Psoas muscle (tissue), 8 donors: ENCODE results near the gene GPC6. TPM values are rescaled to one million over a fixed set of nuclear protein-coding genes. Genes with fewer than 3 reads are reported as not detected.

Experiments used
- ATAC-seq, 4 donors: fragments of 200-7000 bp; cut with Tn5 transposase; one replicate each; pipeline ENCODE4 v1.9.1; 2020; ENCODE audit warnings: moderate library complexity in 3 of 4, mild to moderate bottlenecking in 2 of 4
- DNase-seq, 2 donors: peaks; one replicate each; pipeline ENCODE4 v3.0.0-alpha.2; 2020
- H3K27ac ChIP-seq: fragments of 200-600 bp; one replicate; pipeline ENCODE4 v1.8.0; 2022
- H3K27me3 ChIP-seq, 3 donors: fragments of 200-600 bp in 1 of 3; one replicate each; pipeline versions ENCODE4 v1.6.1 to v1.8.0; 2013 to 2022; ENCODE audit warnings: low read length in 2 of 3, mild to moderate bottlenecking in 2 of 3, moderate library complexity in 1 of 3; ENCODE audit not compliant: insufficient read depth in 3 of 3
- H3K36me3 ChIP-seq, 2 donors: fragments of 200-600 bp in 1 of 2; one replicate each; pipeline versions ENCODE4 v1.6.1 to v1.8.0; 2013 to 2022; ENCODE audit warnings: low read depth in 1 of 2, mild to moderate bottlenecking in 1 of 2, moderate library complexity in 1 of 2; ENCODE audit not compliant: insufficient read depth in 1 of 2
- H3K4me1 ChIP-seq: fragments of 200-600 bp; one replicate; pipeline ENCODE4 v1.8.0; 2022
- H3K4me3 ChIP-seq: fragments of 200-600 bp; one replicate; pipeline ENCODE4 v1.8.0; 2022; ENCODE audit warnings: mild to moderate bottlenecking
- H3K9me3 ChIP-seq: fragments of 200-600 bp; one replicate; pipeline ENCODE4 v1.8.0; 2022
- WGBS, 3 donors: extraction: QIAGEN DNeasy Blood & Tissue Kit; methylation state at CpG; one replicate each; pipeline versions ENCODE4 v1.1.6 to v1.1.7; 2013; 5-methylcytosine and 5-hydroxymethylcytosine counted together
- intact Hi-C, 2 donors: fragments of 100-400 bp; cut with DNase I; formaldehyde crosslinking; loops; one replicate each; pipeline versions ENCODE4 v1.11.0 to v1.14.2; 2022
- polyA plus RNA-seq, 3 donors: library from polyadenylated mRNA; stranded (reverse); fragments of 200-250 nt; gene quantifications; one replicate each; pipeline ENCODE4 v1.2.3, GENCODE V29; 2013
- total RNA-seq, 4 donors: library from RNA; stranded (reverse); fragmentation: NEBNext Ultra II Directional in 2 of 4; extraction: Animal tissue kit (Norgen Biotek cat#: 25700) in 2 of 4; gene quantifications; one replicate each; pipeline versions ENCODE4 v1.2.1 to v1.2.4, GENCODE V29; 2021 to 2023
- TF ChIP-seq, protein P1 (sequence below): fragments of 200-600 bp; IDR thresholded peaks from one replicate; pipeline ENCODE4 v1.8.0; 2022; ENCODE audit warnings: antibody characterized with exemption
- donor health status: healthy with polysubstance abuse.
- donor health status: DM: no; HTN: no; CAD: no; lungs with moderate emphysema.
- donor health status: Bipolar disorder and iron deficiency.
- donor health status: healthy.
- donor health status: DM: yes; HTN: yes; CAD: no.
- donor health status: DM: no; HTN: no; CAD: no.
- donor health status: DM: no; HTN: no; CAD: no.
- donor health status: DM: yes; HTN: yes; CAD: no.

Gene GPC6
- total and polyA plus RNA-seq, 7 donors: 0.07 to 3.7 (median 0.57) TPM

DNA sequence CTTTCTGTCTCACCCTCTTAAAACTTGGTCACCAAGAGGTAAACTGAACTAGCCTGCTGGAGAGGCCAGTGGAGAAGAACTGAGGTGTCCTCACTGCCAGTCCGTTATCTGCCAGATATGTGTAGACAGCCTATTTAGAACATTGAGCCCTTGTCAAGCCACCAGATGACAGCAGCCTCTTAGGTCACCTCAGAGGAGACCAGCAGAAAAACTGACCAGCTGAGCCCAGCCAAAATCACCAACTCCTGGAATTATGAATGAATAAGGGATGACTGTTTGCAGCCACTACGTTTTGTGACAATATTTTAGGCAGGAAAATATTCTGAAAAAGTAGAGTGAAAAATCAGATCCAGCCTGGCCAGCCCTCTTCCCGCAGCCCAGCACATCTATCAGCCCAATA lies 739.0 kb downstream of the GPC6 start:
- 83 to 87% (median 86%) methylated on average over 3 of the region's 3 CpGs for whole genome bisulfite sequencing, 3 donors
- ATAC-seq (no peak), DNase-seq (no peak)
- TF ChIP-seq, protein P1, sequence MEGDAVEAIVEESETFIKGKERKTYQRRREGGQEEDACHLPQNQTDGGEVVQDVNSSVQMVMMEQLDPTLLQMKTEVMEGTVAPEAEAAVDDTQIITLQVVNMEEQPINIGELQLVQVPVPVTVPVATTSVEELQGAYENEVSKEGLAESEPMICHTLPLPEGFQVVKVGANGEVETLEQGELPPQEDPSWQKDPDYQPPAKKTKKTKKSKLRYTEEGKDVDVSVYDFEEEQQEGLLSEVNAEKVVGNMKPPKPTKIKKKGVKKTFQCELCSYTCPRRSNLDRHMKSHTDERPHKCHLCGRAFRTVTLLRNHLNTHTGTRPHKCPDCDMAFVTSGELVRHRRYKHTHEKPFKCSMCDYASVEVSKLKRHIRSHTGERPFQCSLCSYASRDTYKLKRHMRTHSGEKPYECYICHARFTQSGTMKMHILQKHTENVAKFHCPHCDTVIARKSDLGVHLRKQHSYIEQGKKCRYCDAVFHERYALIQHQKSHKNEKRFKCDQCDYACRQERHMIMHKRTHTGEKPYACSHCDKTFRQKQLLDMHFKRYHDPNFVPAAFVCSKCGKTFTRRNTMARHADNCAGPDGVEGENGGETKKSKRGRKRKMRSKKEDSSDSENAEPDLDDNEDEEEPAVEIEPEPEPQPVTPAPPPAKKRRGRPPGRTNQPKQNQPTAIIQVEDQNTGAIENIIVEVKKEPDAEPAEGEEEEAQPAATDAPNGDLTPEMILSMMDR: no peak
- no peaks in the 10 kb centered on the region for H3K36me3 ChIP-seq
- H3K4me1 ChIP-seq: no peaks in the 10 kb centered on the region
- intact Hi-C loops: no loop called here
- H3K9me3 ChIP-seq: no peaks in the 10 kb centered on the region
- H3K27ac ChIP-seq: no peak overlapping the region
- H3K27me3 ChIP-seq: no peaks in the 10 kb centered on the region
- no peak overlapping the region for H3K4me3 ChIP-seq

DNA sequence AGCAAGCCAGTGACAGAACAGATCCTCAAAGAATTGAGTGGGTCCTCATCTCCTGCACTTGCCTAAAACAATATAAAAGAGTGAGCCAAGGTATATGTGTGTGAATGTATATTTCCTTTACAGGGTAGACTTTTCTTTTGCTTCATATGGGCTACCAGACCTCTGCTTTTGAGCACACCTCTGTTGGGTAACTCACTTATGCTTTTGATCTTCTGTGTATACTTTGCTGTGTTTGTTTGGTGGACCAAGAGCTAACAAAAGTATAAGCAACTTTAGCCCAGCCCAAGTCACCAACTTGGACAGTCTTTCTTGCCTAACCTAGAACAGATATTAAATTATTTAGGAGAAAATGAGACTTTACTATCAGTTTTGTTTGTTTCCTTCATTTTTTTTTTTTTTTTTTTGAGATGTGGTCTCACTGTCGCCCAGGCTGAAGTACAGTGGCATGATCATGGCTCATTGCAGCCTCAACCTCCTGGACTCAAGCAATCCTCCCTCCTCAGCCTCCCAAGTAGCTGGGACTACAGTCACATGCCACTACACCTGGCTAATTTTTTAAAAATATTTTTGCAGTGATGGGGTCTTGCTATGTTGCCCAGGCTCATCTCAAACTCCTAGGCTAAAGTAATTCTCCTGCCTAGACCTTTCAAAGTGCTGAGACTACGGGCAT lies 739.8 kb downstream of the GPC6 start:
- H3K27me3 ChIP-seq: no peaks in the 10 kb centered on the region
- no peaks in the 10 kb centered on the region for H3K36me3 ChIP-seq
- no peak for DNase-seq
- H3K27ac ChIP-seq: no peak overlapping the region
- H3K4me1 ChIP-seq: no peaks in the 10 kb centered on the region
- no peaks in the 10 kb centered on the region for H3K9me3 ChIP-seq
- ATAC-seq: no peak
- intact Hi-C loops: no loop called here
- H3K4me3 ChIP-seq: no peak overlapping the region
- TF ChIP-seq, protein P1: no peak
- WGBS, 3 donors: 82 to 94% (median 91%) methylated on average over 2 of the region's 2 CpGs

DNA sequence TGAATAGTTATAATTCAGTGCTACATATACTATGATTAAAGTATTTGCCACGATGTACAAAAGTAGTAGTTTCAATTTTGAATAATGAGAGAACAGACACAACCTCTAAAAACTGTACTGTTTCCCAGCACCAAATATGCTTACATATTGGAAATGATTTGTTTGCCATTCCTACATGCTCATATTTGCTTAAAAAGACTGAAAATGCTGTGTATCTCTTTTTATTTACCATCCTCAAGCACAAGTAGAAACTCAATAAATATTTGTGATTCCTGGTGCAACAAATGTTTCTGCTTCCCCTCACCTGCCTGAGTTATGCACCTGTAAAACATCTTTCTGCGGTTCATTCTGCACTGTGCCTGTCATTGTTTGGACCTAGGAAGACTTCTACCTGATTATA lies 740.7 kb downstream of the GPC6 start:
- Histone ChIP-seq H3K27ac (no peak overlapping the region), H3K9me3 (no peaks in the 10 kb centered on the region), H3K4me1 (no peaks in the 10 kb centered on the region), H3K27me3 (no peaks in the 10 kb centered on the region), H3K36me3 (no peaks in the 10 kb centered on the region), H3K4me3 (no peak overlapping the region)
- ATAC-seq (no peak), DNase-seq (no peak)
- WGBS, 3 donors: 61 to 89% (median 83%) methylated on average over 2 of the region's 2 CpGs
- TF ChIP-seq, protein P1: no peak
- intact Hi-C loops: no loop called here

DNA sequence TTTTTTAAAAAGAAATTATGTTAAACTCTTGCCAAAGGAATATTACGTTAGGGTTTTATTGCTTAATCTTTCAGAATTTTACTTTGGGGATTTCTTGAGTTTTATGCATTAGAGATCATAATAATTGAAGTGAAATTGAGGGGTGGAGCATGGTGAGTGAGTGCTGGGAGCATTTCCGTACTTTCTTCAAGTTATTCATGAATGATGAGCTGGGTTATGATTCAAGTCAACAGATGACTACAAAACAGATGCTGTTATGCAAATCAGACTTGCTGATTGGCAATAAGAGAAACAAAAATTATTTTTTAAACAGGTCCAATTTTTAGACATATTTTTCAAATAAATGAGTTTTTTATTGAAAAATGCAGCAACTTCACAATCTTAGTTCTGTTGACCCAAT lies 748.6 kb downstream of the GPC6 start:
- Histone ChIP-seq H3K27ac (no peak overlapping the region), H3K4me1 (no peaks in the 10 kb centered on the region), H3K9me3 (no peaks in the 10 kb centered on the region), H3K4me3 (no peak overlapping the region), H3K27me3 (no peaks in the 10 kb centered on the region), H3K36me3 (no peaks in the 10 kb centered on the region)
- intact Hi-C loops: no loop called here
- DNase-seq: no peak
- TF ChIP-seq, protein P1: no peak
- WGBS, 3 donors: 83 to 91% (median 86%) methylated on average over 2 of the region's 2 CpGs
- no peak for ATAC-seq

DNA sequence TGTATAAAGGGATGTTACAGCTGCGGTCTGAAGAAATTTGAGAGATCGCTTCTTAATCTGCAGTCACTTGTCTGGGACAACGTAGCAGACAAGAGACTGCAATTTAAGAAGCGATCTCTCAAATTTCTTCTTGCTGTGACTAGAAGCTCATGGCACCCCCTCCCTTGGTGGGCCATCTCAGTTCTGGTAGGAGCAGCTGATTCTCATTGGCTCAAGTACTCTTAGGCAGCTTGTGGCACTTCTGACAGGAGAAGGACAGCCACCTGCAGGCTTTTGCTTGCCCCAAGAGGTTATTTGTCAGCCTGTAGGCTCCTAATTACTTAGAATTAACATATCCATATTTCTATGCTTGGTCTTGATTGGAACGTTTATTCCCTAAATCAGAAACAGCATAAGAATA lies 749.9 kb downstream of the GPC6 start:
- no peaks in the 10 kb centered on the region for H3K9me3 ChIP-seq
- ATAC-seq (no peak), DNase-seq (no peak)
- H3K27me3 ChIP-seq: no peaks in the 10 kb centered on the region
- no peaks in the 10 kb centered on the region for H3K36me3 ChIP-seq
- no peak overlapping the region for H3K27ac ChIP-seq
- 47 to 58% (median 50%) methylated on average over 5 of the region's 5 CpGs for WGBS, 3 donors
- TF ChIP-seq, protein P1: no peak
- no peaks in the 10 kb centered on the region for H3K4me1 ChIP-seq
- H3K4me3 ChIP-seq: no peak overlapping the region
- intact Hi-C loops: no loop called here
